GM12878 (cell line): Measurements from ENCODE around the gene FDX1. TPM values are rescaled to one million over a fixed set of nuclear protein-coding genes. Genes with fewer than 3 reads are reported as not detected.
A peak's percentile ranks its signal among the peaks of the same experiment; 100 is the strongest.

Source experiments
- ATAC-seq: fragments of 200-7000 bp; cut with Tn5 transposase; 3 replicates; pipeline ENCODE4 v1.9.1; 2020; ENCODE audit warnings: mild to moderate bottlenecking, moderate library complexity
- BruUV-seq: library from RNA; stranded (reverse); fragments of 400-500 nt; replicated peaks from 2 replicates; lab custom pipeline; 2021; lab: Mats Ljungman, UMichigan
- CTCF ChIA-PET: fragments of 300-600 bp; sonication (Branson Sonifier 250); formaldehyde crosslinking; extraction: SDS; loops from one replicate; lab custom pipeline; 2021; ENCODE audit warnings: inconsistent platforms; lab: Yijun Ruan, JAX
- POLR2A ChIA-PET: fragments of 350-600 bp; formaldehyde crosslinking; extraction: SDS; loops from one replicate; lab custom pipeline; 2021; ENCODE audit warnings: inconsistent platforms; lab: Charles Lee
- RAD21 ChIA-PET: fragments of 300-600 bp; sonication (Branson Sonifier 250); formaldehyde crosslinking; loops from one replicate; lab custom pipeline; 2023; ENCODE audit warnings: antibody characterized with exemption; ENCODE audit not compliant: unreplicated experiment; lab: Charles Lee
- SMC1A ChIA-PET: fragments of 300-600 bp; sonication (Branson Sonifier 250); formaldehyde crosslinking; loops from one replicate; lab custom pipeline; 2023; ENCODE audit not compliant: unreplicated experiment, uncharacterized antibody; lab: Charles Lee
- DNase-seq: peaks from one replicate; pipeline ENCODE4 v3.0.0-alpha.2; 2011; ENCODE audit warnings: low read depth, low spot score
- FAIRE-seq: peaks from 3 replicates; lab custom pipeline; 2011; peaks lifted over from hg19 to GRCh38; lab: Jason Lieb, UNC
- H2AFZ ChIP-seq: 2 replicates; pipeline ENCODE4 v1.6.0; 2011; ENCODE audit warnings: low read depth, low read length, control low read depth; ENCODE audit not compliant: control insufficient read depth
- H3K27ac ChIP-seq: 2 replicates; pipeline ENCODE4 v1.5.1; 2011; ENCODE audit warnings: control low read depth; ENCODE audit not compliant: control insufficient read depth, insufficient read depth
- H3K27me3 ChIP-seq, 2 experiments: replicated peaks in 1 of 2; 2 replicates each; pipeline versions ENCODE4 v1.6.0 to v1.6.1; 2011; ENCODE audit warnings: low read length in 1 of 2; ENCODE audit not compliant: control insufficient read depth in 2 of 2, insufficient read depth in 2 of 2
- H3K36me3 ChIP-seq, 2 experiments: 2 replicates each; pipeline ENCODE4 v1.5.1; 2011; ENCODE audit warnings: low read length in 1 of 2; ENCODE audit not compliant: control insufficient read depth in 2 of 2, insufficient read depth in 2 of 2
- H3K4me1 ChIP-seq: 2 replicates; pipeline ENCODE4 v1.6.1; 2011; ENCODE audit warnings: mild to moderate bottlenecking, low read length, moderate library complexity, mixed read lengths; ENCODE audit not compliant: control insufficient read depth, insufficient read depth
- H3K4me2 ChIP-seq: 2 replicates; pipeline ENCODE4 v1.6.0; 2011; ENCODE audit warnings: control low read depth; ENCODE audit not compliant: control insufficient read depth, insufficient read depth
- H3K4me3 ChIP-seq: fragments of 200-600 bp; sonication (generic); 2 replicates; pipeline ENCODE4 v1.5.1; 2016
- H3K79me2 ChIP-seq: 2 replicates; pipeline ENCODE4 v1.6.0; 2011; ENCODE audit warnings: low read length; ENCODE audit not compliant: control insufficient read depth, insufficient read depth
- H3K9ac ChIP-seq: 2 replicates; pipeline ENCODE4 v1.8.0; 2011; ENCODE audit warnings: low read length, control low read depth, mixed read lengths; ENCODE audit not compliant: control insufficient read depth, insufficient read depth
- H3K9me3 ChIP-seq: replicated peaks from 3 replicates; pipeline ENCODE4 v1.5.1; 2011; ENCODE audit warnings: mild to moderate bottlenecking, low read length; ENCODE audit not compliant: control insufficient read depth, insufficient read depth
- H4K20me1 ChIP-seq: 2 replicates; pipeline ENCODE4 v1.6.0; 2011; ENCODE audit not compliant: control insufficient read depth, insufficient read depth
- ATF2 ChIP-seq: IDR thresholded peaks from 2 replicates; pipeline ENCODE4 v1.6.1; 2012; ENCODE audit warnings: low read length, inconsistent platforms
- ATF3 ChIP-seq: IDR thresholded peaks from 2 replicates; pipeline ENCODE4 v1.6.1; 2011; ENCODE audit warnings: low read depth, mild to moderate bottlenecking, low read length, moderate library complexity, borderline replicate concordance; ENCODE audit errors: extremely low read depth
- EED ChIP-seq: sonication (generic); IDR thresholded peaks from 2 replicates; pipeline ENCODE4 v1.6.1; 2016; ENCODE audit warnings: antibody characterized with exemption, low read depth
- FOXK2 ChIP-seq: fragments of 450-650 bp; IDR thresholded peaks from 2 replicates; pipeline ENCODE4 v1.6.1; 2017; ENCODE audit warnings: mild to moderate bottlenecking, moderate library complexity
- NFYA ChIP-seq: IDR thresholded peaks from 2 replicates; pipeline ENCODE4 v1.6.1; 2011; ENCODE audit warnings: low read depth, mild to moderate bottlenecking, low read length, improper control_type of control experiment, borderline replicate concordance
- NRF1 ChIP-seq: conservative IDR thresholded peaks from 2 replicates; pipeline ENCODE4 v1.6.1; 2011; ENCODE audit warnings: mild to moderate bottlenecking, low read depth, low read length, improper control_type of control experiment
- RELB ChIP-seq: fragments of 450-650 bp; IDR thresholded peaks from 2 replicates; pipeline ENCODE4 v1.6.1; 2017; ENCODE audit warnings: low read depth, mild to moderate bottlenecking, moderate library complexity
- RFX5 ChIP-seq: IDR thresholded peaks from 2 replicates; pipeline ENCODE4 v1.6.1; 2011; ENCODE audit warnings: low read depth, low read length, improper control_type of control experiment
- RUNX3 ChIP-seq: IDR thresholded peaks from 2 replicates; pipeline ENCODE4 v1.6.1; 2012; ENCODE audit warnings: low read length, inconsistent platforms
- SP1 ChIP-seq: IDR thresholded peaks from one replicate; pipeline ENCODE4 v1.6.1; 2011; ENCODE audit warnings: low read depth, low read length
- SREBF2 ChIP-seq: IDR thresholded peaks from 2 replicates; pipeline ENCODE4 v1.6.1; 2012; ENCODE audit warnings: mild to moderate bottlenecking, low read length
- TAF1 ChIP-seq: IDR thresholded peaks from 2 replicates; pipeline ENCODE4 v1.6.1; 2011; ENCODE audit warnings: mild to moderate bottlenecking, low read depth, low read length, borderline replicate concordance
- ZBTB33 ChIP-seq: fragments of 450-650 bp; IDR thresholded peaks from 2 replicates; pipeline ENCODE4 v1.6.1; 2017; ENCODE audit warnings: mild to moderate bottlenecking
- ZNF207 ChIP-seq: fragments of 450-650 bp; IDR thresholded peaks from 2 replicates; pipeline ENCODE4 v1.6.1; 2014; ENCODE audit warnings: antibody characterized with exemption, mild to moderate bottlenecking, borderline replicate concordance
- ZNF384 ChIP-seq: IDR thresholded peaks from 2 replicates; pipeline ENCODE4 v1.6.1; 2012; ENCODE audit warnings: low read depth, mild to moderate bottlenecking, low read length, improper control_type of control experiment, borderline replicate concordance
- WGBS: methylation state at CpG from one replicate; pipeline ENCODE4 v1.1.6; 2016; ENCODE audit warnings: low lambda C conversion rate; ENCODE audit not compliant: insufficient replicate concordance, insufficient coverage; ENCODE audit errors: missing lambda C conversion rate; 5-methylcytosine and 5-hydroxymethylcytosine counted together
- in situ Hi-C: fragments of 300-500 bp; cut with MboI; formaldehyde crosslinking; loops from 9 replicates; pipeline ENCODE4 v1.14.3; 2018; ENCODE audit warnings: mixed read lengths
- intact Hi-C: fragments of 100-400 bp; cut with micrococcal nuclease; formaldehyde crosslinking; loops from one replicate; pipeline ENCODE4 v1.14.2; 2022; ENCODE audit not compliant: unreplicated experiment
- polyA plus RNA-seq, 11 experiments: library from polyadenylated mRNA; depleted of rRNA in 4 of 11; unstranded in 6 of 11; stranded (reverse) in 5 of 11; fragments of >200 nt; fragmentation: Nextera tagmentation in 4 of 11; fragmentation: Illumina TruSeq in 1 of 11; extraction: Ambion mirVana in 4 of 11; extraction: Trizol in 1 of 11; gene quantifications; 1 replicate in 1 of 11; 2 replicates in 10 of 11; pipeline versions ENCODE4 v1.2.1 to v1.2.3, GENCODE V29; 2011 to 2016; ENCODE audit warnings: inconsistent platforms in 2 of 11, missing spikeins in 2 of 11, low read depth in 1 of 11
- total RNA-seq, 4 experiments: library from RNA; depleted of rRNA in 3 of 4; stranded (reverse); fragments of >200 nt in 3 of 4; fragmentation: Illumina TruSeq in 1 of 4; extraction: Trizol in 1 of 4; gene quantifications; 2 replicates each; pipeline versions ENCODE4 v1.2.1 to v1.2.3, GENCODE V29; 2013 to 2021

FDX1 gene
- total and polyA plus RNA-seq, 10 of the 15 experiments (the other 5 are each of a cell fraction or from before 2014, with no cell fraction given) = 3.9 to 20.3 (median 8.1) TPM

GRCh38 chr11:110452720-110453119 lies 23.0 kb downstream of the FDX1 start:
- Histone ChIP-seq H3K4me1 (peaks cover 19% of the 10 kb centered on the region), H3K9ac (no peak overlapping the region), H3K79me2 (no peaks in the 10 kb centered on the region), H3K4me2 (no peak overlapping the region), H3K36me3 (no peaks in the 10 kb centered on the region; a peak in 1 of 4 replicates), H2AFZ (no peak overlapping the region), H3K27me3 (no peaks in the 10 kb centered on the region), H3K4me3 (no peak overlapping the region), H3K27ac (no peak overlapping the region), H3K9me3 (no peaks in the 10 kb centered on the region), H4K20me1 (no peaks in the 10 kb centered on the region)
- no peak for FAIRE-seq
- ChIA-PET POLR2A (interaction anchor here (0.7 kb wide), 2 partner anchors 12 to 17 kb away, joined by 3 read pairs; no protein-coding TSS in a partner anchor), RAD21 (no interaction called here), CTCF (interaction anchor here (1.2 kb wide), 1 partner anchor 23 kb away, joined by 3 read pairs; the partner anchor contains the start of gene FDX1), SMC1A (interaction anchor here (0.5 to 2.4 kb wide), 6 partner anchors 17 to 1064 kb away, joined by 3 to 10 read pairs (median 3); no protein-coding TSS in a partner anchor)
- no TSS peak for BruUV-seq
- TF ChIP-seq EED = no peak
- TF ChIP-seq NFYA = no peak
- TF ChIP-seq ZBTB33 = no peak
- TF ChIP-seq FOXK2 = no peak
- TF ChIP-seq ZNF207 = no peak
- no peak for TF ChIP-seq RFX5
- TF ChIP-seq RELB = no peak
- no peak for TF ChIP-seq ATF2
- no peak for TF ChIP-seq ZNF384
- TF ChIP-seq SP1 = no peak
- TF ChIP-seq ATF3 = no peak
- TF ChIP-seq SREBF2 = no peak
- TF ChIP-seq TAF1 = no peak
- TF ChIP-seq RUNX3 = no peak
- no peak for TF ChIP-seq NRF1
- 93% methylated on average over 2 of the region's 2 CpGs for WGBS
- peak; percentile 21; the same call in 1 of the 3 replicates for ATAC-seq
- intact Hi-C loops = loop anchor here (5.0 kb wide), 1 partner anchor 75 kb away; no protein-coding TSS in a partner anchor
- in situ Hi-C loops = loop anchor here (10.0 kb wide), 1 partner anchor 992 kb away; no protein-coding TSS in a partner anchor
- no peak for DNase-seq
